ENCODE data around the gene CD80.

CD80 gene

DNA sequence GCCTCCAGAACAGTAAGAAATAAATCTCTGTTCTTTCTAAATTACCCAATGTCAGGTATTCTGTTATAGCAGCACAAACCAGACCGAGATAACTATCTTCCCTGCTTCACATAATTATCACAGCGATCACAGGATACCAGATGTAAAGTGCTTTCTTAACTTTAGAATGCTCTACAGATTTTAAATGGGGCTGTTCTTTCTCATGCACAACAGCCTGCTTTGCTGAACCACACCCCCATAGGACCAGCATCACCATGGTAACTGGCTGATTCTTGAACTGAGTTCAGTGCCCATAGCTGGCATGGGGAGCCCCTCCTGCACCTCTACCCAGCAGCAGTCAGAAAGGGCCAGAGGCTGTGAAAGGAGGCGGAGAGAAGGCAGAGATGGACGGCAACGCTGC is 7.8 kb downstream of the CD80 start:
- no peak for DNase-seq (ENCODE audit: extremely low spot score)
- ChIA-PET POLR2A (interaction anchor here (0.6 to 0.9 kb wide), 3 partner anchors 58 to 87 kb away, joined by 5 to 6 read pairs (median 6); no protein-coding TSS in a partner anchor), CTCF (interaction anchor here (0.8 to 2.6 kb wide), 4 partner anchors 8 to 69 kb away, joined by 3 to 20 read pairs (median 5); partner anchors contain the start of gene CD80)
- TF ChIP-seq, protein P1, sequence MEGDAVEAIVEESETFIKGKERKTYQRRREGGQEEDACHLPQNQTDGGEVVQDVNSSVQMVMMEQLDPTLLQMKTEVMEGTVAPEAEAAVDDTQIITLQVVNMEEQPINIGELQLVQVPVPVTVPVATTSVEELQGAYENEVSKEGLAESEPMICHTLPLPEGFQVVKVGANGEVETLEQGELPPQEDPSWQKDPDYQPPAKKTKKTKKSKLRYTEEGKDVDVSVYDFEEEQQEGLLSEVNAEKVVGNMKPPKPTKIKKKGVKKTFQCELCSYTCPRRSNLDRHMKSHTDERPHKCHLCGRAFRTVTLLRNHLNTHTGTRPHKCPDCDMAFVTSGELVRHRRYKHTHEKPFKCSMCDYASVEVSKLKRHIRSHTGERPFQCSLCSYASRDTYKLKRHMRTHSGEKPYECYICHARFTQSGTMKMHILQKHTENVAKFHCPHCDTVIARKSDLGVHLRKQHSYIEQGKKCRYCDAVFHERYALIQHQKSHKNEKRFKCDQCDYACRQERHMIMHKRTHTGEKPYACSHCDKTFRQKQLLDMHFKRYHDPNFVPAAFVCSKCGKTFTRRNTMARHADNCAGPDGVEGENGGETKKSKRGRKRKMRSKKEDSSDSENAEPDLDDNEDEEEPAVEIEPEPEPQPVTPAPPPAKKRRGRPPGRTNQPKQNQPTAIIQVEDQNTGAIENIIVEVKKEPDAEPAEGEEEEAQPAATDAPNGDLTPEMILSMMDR (IDR thresholded peaks at IDR 0.05; ENCODE audit: control extremely low read depth, extremely low read depth, low read depth, missing control alignments) = no peak

DNA sequence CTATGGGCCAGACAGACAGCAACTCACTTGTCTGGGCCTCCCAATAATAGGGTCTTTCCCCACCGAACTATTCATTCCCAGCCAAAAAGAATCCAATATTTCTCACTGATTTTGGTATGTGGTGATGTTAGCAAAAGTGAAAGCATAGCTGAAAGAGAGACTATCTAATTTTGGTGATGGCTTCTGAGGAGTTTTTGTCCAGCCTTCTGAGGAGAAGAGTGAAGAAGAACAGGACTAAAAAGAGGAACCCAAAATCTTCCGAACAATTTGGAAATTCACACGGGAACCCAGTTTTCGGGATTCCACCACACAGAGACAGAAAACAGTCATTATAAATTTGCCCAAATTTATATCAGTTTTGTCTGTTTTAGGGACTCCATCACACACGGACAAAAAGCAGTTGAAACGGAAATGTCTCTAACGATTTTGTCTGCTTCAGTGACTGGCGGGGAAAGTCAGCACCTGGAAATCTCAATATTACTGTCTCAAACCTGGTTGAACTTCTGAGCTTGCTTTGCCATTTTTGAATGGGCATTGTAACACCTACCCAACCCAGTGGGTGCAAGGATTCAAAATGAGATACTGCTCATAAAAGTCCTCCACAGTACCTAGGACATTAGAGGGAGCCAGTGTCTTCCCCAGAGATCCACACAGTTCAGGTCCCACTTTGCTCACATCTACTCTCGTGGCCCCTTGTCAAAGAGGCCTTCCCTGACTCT is 9.1 kb downstream of the CD80 start:
- CTCF ChIA-PET = interaction anchor here (0.6 to 2.6 kb wide), 9 partner anchors 8 to 129 kb away, joined by 3 to 20 read pairs (median 3); partner anchors contain the start of genes CD80 and COX17
- TF ChIP-seq, protein P1 (IDR thresholded peaks at IDR 0.05; ENCODE audit: control extremely low read depth, extremely low read depth, low read depth, missing control alignments) = no peak
- DNase-seq (ENCODE audit: extremely low spot score) = no peak
- POLR2A ChIA-PET = interaction anchor here (0.6 to 1.4 kb wide), 3 partner anchors 12 to 448 kb away, joined by 3 to 10 read pairs (median 5); no protein-coding TSS in a partner anchor

DNA sequence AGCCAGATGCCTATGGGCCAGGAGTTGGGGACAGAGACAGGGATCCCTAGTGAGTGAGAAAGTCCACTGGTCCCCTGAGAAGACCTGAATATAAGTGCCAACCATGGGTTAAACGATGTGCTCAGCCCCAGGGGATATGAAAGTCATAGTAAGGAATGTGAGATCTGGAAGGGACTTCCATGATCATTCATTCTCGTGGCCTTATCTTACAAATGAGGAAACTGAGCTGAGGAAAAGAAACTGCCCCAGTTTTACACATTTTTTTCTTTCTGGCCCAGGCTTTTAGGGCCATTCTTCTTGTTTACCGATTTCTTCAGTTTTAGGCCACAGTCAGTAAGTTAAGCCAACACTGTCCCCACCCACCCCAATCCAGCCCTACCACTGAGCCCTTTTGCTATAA is 11.1 kb downstream of the CD80 start:
- POLR2A ChIA-PET = no interaction called here
- TF ChIP-seq, protein P1 (IDR thresholded peaks at IDR 0.05; ENCODE audit: control extremely low read depth, extremely low read depth, low read depth, missing control alignments) = no peak
- CTCF ChIA-PET = interaction anchor here (1.3 kb wide), 1 partner anchor 9 kb away, joined by 3 read pairs; no protein-coding TSS in a partner anchor
- no peak for DNase-seq (ENCODE audit: extremely low spot score)

DNA sequence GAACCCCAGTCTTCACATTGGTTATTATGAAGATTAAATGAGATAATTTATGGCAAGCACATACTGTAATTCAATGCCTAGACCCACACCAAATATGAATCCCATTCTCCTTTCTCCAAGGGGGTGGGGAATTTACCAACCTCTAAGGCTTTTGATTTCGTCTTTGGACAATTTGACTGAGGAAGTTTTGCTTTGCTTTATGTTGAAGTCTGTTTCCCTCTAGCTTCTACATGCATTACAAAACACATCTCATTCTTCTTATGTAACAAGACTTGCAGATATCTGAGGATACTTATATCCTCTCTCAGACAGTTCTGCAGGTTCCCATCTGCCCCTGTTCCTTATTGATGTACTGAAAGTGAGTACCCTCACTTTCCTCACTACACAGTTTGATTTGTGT is 12.2 kb downstream of the CD80 start:
- TF ChIP-seq, protein P1 (IDR thresholded peaks at IDR 0.05; ENCODE audit: control extremely low read depth, extremely low read depth, low read depth, missing control alignments) = no peak
- DNase-seq (ENCODE audit: extremely low spot score) = no peak
- POLR2A ChIA-PET = interaction anchor here (1.2 kb wide), 1 partner anchor 11 kb away, joined by 5 read pairs; no protein-coding TSS in a partner anchor
- CTCF ChIA-PET = no interaction called here

DNA sequence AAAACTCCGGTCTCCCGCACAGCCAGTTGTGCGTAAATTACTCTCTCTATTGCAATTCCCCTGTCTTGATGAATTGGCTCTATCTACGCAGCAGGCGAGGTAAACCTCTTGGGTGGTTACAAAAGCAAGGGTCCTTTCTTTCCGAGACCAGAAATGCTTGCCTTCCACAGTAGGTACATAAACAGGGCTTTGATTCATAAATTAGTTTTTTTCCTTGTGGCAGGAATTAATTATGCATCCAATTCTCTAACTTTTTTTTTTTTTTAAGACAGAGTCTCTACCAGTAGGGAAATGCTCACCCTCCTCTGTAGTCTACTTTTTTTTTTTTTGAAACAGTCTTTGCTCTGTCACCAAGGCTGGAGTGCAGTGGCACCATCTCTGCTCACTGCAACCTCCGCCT is 16.3 kb downstream of the CD80 start:
- CTCF ChIA-PET = interaction anchor here (1.1 to 3.4 kb wide), 2 partner anchors 11 to 16 kb away, joined by 4 to 18 read pairs; partner anchors contain the start of gene CD80
- POLR2A ChIA-PET = interaction anchor here (0.7 kb wide), 1 partner anchor 9 kb away, joined by 3 read pairs; no protein-coding TSS in a partner anchor
- DNase-seq (ENCODE audit: extremely low spot score) = no peak
- TF ChIP-seq, protein P1 (IDR thresholded peaks at IDR 0.05; ENCODE audit: control extremely low read depth, extremely low read depth, low read depth, missing control alignments) = no peak

DNA sequence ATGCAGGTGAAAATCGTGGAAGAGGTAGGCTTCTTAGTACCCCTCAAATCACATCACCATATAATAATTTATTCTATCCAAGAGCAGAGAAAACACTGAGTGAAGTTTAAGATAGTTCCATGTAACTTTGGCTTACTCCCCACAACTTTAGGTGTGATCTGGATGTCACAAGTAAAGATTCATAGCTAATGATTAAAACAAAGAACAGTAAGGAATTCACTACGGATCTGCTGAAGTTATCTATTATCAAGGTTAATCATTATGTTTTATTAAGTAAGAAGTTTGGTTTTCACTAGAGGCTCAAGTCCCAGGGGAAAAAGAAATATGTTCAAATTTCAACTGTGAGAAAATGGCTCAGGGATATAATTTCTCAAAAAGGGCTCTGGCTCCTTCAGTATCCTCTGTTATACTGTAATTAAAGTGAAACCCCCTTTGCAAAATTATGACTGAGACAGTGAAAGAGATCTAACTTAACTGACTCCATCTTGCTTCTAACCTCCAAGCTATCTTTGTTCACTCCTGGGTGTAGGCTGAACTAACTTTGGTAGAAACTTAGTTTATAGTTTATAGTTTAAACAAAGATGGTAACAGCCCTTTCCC is 17.1 kb downstream of the CD80 start:
- DNase-seq (ENCODE audit: extremely low spot score) = no peak
- CTCF ChIA-PET = interaction anchor here (1.0 to 3.4 kb wide), 3 partner anchors 8 to 17 kb away, joined by 3 to 18 read pairs (median 4); partner anchors contain the start of gene CD80
- POLR2A ChIA-PET = interaction anchor here (0.5 kb wide), 1 partner anchor 18 kb away, joined by 3 read pairs; no protein-coding TSS in a partner anchor
- TF ChIP-seq, protein P1 (IDR thresholded peaks at IDR 0.05; ENCODE audit: control extremely low read depth, extremely low read depth, low read depth, missing control alignments) = no peak

Data from GM10248 (cell line).